Renal pelvis (tissue), 4 donors: ENCODE measurements around the gene SLC39A7. TPM values are rescaled to one million over a fixed set of nuclear protein-coding genes. Genes with fewer than 3 reads are reported as not detected.

ENCODE experiments used
- DNase-seq: peaks from one replicate; pipeline ENCODE4 v3.0.0-alpha.2; 2013
- polyA plus RNA-seq, 3 donors: library from polyadenylated mRNA; unstranded; fragments of 120-200 nt; gene quantifications; one replicate each; pipeline ENCODE4 v1.2.1, GENCODE V29; 2013; ENCODE audit not compliant: insufficient read length in 3 of 3

SLC39A7 gene
- polyA plus RNA-seq, 3 donors = 104 to 127 (median 121) TPM

DNA sequence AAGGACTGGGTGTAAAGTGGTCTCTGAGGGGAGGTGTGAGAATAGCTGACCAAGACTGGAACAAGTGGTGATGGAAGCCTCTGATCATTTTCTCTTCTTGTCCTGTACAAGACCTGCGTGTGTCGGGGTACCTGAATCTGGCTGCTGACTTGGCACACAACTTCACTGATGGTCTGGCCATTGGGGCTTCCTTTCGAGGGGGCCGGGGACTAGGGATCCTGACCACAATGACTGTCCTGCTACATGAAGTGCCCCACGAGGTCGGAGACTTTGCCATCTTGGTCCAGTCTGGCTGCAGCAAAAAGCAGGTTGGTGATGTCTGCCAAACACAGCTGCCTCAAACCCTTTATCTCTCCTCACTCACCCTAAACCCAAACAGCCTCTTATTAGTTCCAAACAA is 2.1 kb downstream of the SLC39A7 start:
- DNase-seq = no peak

DNA sequence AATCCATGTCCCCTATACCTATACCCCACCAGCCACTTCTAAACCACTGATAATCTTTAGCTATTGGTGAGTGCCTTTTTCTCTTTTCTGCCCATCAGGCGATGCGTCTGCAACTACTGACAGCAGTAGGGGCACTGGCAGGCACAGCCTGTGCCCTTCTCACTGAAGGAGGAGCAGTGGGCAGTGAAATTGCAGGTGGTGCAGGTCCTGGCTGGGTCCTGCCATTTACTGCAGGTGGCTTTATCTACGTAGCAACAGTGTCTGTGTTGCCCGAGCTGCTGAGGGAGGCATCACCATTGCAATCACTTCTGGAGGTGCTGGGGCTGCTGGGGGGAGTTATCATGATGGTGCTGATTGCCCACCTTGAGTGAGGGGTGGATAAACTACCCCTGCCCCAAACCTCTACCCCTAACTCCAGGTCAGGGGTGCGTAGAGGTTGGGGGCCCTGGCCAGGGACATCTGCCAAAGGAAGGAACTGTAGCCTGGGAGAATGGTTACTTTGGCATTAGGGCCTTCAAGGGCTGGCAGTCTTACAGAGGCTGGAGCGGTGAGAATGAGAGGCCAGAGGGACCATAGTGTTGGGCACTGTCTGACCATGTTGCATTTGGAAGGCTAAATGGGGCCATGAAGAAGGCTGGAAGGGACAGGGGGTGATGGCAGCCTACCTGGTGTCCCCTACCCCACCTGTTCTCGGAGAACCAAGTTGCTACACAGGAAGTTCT is 2.9 kb downstream of the SLC39A7 start:
- DNase-seq = no peak

DNA sequence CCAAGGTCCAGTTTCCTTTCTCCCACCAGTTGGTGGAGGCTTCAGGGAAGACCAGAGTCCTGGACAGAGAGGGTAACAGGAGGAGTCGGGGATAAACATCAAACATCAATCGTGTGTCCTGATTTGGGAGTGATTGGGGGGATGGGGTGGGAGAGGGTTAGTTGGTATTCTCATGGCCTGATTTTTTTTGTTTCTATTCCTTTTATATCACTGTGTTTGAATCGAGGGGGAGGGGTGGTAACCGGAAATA is 3.4 kb downstream of the SLC39A7 start:
- DNase-seq = no peak

DNA sequence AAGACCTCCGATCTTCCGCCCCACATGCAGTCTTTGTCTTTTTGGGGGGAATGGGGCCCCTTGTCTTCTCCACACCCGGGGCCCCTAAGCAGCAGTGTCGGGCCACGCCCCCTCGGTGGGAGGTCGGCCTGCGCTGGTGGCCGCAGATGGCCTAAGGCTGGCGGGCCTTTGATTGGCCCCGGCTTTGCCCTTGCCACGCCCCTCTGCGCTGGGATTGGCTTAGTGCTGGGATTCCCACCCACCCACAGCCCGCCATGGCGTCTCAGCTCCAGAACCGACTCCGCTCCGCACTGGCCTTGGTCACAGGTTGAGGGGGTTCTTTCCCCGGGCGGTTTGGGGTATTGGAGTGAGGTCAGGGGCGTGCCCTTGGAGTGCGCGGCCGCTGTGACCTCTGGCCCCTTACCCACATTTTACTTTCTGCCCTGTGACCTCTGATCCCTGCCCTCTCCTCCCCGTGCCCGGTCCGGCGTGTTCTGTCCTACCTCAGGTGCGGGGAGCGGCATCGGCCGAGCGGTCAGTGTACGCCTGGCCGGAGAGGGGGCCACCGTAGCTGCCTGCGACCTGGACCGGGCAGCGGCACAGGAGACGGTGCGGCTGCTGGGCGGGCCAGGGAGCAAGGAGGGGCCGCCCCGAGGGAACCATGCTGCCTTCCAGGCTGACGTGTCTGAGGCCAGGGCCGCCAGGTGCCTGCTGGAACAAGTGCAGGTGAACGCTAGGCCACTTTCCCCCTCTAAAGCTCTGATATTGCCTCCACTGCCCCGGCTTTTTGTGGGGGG is 3.9 kb downstream of the SLC39A7 start, which contains the start of gene HSD17B8:
Gene HSD17B8, plus strand, starts transcription at position 241 of the 776 bp plus-strand sequence. Its CDS starts 14 bp downstream, at position 255.
- peak; percentile 93 for DNase-seq

DNA sequence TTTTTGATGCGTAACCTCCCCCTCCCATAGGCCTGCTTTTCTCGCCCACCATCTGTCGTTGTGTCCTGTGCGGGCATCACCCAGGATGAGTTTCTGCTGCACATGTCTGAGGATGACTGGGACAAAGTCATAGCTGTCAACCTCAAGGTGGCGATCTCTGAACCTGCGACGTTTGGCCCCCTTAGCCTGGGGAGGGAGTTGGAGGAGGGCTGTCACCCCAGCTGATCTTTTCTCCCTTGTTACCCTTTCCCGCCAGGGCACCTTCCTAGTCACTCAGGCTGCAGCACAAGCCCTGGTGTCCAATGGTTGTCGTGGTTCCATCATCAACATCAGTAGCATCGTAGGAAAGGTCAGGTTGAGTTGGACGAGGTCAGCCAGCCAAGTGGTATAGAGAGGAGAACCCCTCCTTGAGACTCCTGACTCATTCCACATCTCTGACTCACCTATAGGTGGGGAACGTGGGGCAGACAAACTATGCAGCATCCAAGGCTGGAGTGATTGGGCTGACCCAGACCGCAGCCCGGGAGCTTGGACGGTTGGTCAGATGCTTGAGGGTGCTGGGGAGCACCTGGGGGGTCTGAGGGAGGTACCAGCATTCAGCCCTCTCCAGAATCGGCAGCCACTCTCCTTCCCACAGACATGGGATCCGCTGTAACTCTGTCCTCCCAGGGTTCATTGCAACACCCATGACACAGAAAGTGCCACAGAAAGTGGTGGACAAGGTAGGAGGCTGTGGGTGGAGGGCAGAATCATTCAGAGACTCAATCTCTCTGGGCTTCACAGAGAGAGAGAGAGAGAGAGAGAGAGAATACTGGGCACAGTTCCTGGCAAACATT is 4.7 kb downstream of the SLC39A7 start:
- DNase-seq = no peak

DNA sequence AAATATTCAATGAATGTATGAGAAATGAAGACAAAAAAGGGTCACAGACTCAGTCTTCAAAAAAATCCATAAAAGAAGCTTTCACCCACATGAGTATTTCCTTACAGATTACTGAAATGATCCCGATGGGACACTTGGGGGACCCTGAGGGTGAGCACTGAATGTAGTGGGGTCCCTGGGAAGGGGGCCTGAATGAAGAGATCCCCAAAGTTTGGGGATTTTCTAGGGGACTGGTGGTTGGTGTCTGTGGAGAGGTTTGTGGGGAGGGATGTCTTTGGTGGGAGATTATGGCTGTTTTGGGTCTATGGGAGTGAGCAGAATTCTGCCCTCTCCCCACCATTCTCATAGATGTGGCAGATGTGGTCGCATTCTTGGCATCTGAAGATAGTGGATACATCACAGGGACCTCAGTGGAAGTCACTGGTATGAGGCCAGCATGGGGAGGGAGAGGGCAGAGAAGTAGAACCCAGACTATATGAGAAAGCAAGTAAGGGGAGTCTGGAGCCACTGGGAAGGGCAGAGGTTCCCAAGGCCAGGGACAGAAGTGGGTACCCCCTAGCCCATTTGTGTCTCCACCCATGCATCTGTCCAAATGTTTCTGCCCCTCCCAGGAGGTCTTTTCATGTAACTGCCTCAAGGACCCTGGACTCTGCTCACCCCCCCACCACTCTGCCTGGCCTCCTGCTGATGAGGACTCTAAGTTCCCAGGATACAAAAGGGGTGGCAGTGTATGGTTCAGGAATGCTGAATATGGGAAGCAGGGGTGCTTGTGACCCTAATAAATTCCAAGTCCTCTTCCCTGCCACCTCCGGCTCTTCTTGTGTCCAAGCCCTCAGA is 5.6 kb downstream of the SLC39A7 start:
- DNase-seq = no peak

DNA sequence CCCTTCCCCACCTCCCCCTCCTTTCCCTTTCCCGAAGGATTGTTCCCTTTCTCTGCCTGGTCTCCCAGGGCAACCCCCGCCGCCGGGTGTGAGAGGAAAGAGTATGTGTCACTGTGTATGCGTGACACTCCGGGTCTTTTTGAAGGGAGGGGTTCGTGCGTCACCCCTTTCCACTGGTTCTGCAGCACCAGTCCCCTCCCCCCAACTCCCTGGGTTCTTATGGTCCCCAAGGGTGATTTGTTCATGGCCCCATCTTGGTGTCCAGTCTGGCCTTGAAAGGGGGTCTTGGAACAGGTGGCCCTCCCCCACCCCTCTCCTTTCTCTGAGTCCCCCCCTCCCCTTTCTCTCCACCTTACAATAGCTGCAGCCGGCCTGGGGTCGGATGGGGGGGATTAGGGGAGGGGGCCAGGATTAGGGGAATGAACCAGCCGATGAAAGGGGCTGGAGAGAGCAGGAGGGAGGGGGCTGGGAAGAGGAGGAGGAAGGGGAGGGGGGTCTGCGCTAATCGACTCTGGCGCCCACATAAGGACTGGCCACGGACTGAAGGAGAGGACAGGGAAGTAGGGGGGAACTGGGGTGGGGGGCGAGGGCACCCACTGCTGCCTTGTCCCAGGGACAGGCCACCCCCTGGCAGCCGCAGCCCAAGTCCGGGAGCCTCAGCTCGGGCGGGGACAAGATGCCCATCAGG is 6.3 kb downstream of the SLC39A7 start:
- DNase-seq = no peak

DNA sequence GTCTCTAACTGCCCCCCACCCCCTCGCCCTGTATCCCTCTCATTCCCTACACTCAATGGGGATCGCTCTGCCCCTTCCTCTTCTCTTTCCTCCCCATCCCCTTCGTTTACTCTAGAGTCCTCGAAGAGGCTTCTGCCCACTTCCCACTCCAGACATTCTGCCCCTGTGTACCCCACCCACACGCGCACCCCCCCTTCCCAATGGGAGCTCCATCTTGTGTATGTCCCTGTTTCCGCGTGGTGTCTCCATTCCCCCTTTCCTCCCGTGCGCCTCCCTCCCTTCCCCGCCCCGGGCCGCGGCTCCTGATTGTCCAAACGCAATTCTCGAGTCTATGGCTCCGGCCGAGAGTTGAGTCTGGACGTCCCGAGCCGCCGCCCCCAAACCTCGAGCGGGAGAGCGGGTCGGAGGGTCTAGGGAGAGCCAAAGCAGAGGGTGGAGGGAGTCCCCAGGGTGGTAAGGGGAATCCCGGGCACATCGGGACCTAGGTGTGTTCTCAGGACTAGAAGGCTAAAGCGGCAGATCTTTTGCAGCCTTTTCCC is 7.0 kb downstream of the SLC39A7 start:
- no peak for DNase-seq

DNA sequence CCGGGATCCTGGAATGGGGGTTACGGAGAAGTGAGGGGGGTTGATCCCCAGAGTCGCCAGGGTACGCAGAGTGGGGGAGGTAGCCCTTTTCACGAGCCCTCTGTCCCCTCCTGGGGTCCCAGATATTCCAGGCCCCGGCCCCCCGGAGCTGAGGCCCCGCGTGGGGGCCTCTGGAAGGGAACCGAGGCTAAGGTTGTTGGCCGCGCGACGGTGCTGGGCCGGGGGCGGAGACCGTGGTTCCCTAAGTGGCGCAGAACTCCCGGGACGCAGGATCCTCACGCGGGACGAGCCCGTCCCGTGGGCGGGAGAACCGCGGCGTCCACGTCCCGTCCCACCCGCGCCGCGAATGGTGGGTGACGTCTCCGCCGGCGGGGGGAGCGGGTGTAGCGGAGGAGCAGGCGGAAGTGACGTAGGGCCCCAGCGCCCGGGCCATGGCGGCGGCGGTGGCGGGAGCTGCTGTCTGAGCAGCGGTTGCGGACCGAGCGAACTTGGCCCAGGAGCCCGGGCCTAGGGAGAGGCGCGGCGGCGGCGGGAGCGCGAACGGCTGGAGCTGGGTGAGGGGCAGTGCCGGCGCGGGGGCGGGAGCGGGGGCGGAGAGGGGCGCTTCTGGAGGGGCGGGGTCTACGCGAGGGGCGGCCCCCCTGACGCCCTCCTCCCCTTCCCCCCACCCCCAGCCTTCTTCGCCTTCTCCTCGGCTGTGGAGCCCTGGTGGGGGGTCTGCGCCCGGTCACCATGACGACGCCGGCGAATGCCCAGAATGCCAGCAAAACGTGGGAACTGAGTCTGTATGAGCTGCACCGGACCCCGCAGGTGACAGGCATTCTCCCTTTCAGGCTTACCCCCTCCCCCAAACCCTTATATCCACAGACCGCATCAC is 7.7 kb downstream of the SLC39A7 start, which contains the start of gene RING1:
Gene RING1, plus strand, starts transcription at position 410 of the 877 bp plus-strand sequence. Its CDS starts 323 bp downstream, at position 733.
- DNase-seq = peak; percentile 85

DNA sequence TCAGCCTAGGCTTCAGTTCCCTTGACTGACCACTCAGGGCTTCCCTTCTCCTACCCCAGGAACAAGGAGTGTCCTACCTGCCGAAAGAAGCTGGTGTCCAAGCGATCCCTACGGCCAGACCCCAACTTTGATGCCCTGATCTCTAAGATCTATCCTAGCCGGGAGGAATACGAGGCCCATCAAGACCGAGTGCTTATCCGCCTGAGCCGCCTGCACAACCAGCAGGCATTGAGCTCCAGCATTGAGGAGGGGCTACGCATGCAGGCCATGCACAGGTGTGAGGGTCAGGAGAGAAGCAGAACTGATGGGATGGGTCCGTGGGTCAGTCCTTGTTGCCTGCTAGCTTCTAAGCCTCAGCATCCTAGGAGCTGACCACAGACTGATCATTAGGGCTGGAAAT is 9.2 kb downstream of the SLC39A7 start:
- DNase-seq = no peak

DNA sequence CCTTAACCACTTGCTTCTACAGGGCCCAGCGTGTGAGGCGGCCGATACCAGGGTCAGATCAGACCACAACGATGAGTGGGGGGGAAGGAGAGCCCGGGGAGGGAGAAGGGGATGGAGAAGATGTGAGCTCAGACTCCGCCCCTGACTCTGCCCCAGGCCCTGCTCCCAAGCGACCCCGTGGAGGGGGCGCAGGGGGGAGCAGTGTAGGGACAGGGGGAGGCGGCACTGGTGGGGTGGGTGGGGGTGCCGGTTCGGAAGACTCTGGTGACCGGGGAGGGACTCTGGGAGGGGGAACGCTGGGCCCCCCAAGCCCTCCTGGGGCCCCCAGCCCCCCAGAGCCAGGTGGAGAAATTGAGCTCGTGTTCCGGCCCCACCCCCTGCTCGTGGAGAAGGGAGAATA is 10.5 kb downstream of the SLC39A7 start:
- no peak for DNase-seq

DNA sequence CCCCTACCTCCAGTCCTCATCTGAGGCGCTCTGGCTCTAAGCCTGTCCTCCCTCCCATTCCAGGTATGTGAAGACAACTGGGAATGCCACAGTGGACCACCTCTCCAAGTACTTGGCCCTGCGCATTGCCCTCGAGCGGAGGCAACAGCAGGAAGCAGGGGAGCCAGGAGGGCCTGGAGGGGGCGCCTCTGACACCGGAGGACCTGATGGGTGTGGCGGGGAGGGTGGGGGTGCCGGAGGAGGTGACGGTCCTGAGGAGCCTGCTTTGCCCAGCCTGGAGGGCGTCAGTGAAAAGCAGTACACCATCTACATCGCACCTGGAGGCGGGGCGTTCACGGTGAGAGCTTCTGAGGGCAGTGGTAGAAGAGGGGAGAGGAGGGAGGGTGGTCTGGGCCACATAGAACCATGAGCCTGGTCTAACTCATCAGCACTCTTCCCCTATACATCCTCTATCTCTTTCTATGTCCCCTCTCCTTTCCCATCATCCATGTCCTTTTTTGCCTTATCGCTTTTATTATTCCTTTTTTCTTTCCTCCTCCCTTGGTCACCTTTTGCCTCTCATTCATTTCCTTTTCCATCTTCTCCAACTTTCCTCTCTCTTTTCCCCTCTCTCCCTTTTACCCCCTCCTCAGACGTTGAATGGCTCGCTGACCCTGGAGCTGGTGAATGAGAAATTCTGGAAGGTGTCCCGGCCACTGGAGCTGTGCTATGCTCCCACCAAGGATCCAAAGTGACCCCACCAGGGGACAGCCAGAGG is 11.2 kb downstream of the SLC39A7 start:
- no peak for DNase-seq

DNA sequence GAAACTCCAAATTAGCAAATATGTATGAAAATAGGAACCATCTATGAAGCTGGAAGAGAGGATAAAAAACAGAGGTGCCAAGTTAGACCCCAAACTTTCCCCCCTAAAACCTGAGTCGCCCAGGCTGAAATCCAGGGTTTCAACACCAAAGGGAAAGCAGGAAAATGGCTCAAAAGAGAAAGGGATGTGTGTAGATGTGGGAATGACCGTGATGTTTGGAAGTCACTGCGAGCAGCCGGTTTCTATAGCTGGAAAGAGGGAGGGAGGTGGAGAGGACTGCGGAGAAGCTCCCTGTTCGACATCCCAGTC is 12.1 kb downstream of the SLC39A7 start:
- no peak for DNase-seq

DNA sequence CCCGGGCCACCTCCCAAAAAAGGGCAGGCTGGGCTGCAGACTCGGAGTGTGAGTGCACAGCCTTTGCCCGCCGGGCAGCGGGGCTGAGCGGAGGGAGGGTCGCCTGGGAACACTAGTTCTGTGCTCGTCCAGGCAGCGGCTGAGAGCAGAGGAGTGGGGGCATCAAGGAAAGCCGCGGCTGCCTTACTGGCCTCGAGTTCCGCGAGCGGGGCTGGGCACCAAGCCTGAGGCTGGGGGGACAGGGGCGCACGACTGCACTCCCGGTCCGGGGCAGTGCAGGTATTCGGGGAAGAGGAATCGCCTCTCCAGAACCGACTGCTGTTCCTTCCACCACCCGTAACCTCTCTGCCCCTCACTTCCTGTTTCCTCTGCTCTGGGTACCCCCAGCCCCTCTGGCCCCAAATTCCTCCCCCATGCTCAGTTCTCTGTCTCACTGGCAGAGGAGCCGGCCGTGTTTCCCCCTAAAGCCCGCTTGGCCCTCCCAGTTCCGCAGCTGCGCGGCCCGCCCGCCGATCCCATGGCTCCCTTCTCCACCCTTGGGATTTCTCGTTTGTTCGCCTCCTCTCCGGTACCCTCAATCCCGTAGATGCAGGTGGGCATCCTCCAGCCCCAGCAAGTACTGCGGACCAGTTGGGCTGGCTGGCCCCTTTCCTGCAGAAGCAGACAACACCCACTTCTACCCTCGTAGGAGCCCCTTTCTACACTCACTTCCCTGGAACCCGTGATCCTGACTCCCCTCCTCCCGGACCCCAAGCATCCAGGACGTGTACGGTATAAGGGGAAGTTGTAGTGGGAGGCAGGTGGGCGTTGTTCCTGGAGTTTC is 12.7 kb downstream of the SLC39A7 start:
- DNase-seq = no peak

DNA sequence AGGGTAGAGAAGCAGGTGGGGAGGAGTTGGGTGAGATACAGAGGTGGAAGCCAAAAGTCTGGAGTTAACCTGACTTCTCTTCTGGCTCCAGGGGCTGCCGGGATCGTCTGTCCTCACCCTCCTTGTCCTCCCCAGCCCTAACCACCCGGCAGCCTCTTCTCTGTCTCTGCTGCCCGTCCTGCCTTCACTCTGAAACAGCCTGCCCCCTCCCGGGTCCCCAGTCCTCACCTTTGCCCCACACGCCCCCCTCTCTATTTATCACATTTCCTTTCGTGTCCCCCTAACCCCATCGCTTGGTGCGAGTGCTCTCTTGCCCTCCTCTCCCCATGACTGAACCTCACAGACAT is 13.3 kb downstream of the SLC39A7 start:
- no peak for DNase-seq

DNA sequence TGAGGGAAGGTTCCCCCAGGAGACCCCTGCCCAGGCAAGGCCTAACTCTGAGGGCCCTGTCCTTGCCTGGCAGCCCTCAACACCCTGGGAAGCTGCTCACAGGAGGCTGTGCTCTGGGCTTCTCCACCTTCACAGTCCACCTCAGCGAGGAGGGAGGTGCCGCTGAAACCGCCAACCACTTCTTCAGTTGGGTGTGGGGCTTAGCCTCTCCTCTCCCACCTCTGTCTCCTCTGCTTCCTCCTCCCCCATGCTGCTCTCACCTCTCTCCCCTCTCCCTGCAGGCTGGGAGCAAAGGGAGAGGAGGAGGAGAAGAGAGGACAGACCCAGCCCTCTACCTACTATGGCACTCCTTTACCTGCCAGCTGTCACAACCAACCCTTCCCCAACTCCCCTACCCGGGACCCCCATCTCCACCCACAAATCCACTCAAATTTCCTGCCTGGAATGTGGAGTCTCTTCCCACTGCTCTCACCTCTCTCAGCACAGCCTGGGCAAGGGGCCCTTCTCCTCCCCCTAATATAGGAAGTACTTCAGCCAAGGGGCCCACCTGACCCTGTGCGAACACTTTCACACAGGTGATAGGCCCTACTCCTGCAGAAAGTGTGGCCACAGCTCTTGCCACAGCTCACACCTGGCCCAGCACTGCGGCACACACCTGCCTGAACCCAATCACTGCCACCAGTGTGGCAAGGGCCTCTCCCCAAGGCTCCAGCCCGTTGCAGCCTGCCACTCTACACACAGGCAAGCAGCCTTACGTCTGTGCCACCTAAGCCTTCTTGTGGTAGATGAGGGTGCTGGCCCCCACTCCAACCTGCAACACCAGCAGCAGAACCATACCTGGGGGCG is 14.8 kb downstream of the SLC39A7 start:
- no peak for DNase-seq

DNA sequence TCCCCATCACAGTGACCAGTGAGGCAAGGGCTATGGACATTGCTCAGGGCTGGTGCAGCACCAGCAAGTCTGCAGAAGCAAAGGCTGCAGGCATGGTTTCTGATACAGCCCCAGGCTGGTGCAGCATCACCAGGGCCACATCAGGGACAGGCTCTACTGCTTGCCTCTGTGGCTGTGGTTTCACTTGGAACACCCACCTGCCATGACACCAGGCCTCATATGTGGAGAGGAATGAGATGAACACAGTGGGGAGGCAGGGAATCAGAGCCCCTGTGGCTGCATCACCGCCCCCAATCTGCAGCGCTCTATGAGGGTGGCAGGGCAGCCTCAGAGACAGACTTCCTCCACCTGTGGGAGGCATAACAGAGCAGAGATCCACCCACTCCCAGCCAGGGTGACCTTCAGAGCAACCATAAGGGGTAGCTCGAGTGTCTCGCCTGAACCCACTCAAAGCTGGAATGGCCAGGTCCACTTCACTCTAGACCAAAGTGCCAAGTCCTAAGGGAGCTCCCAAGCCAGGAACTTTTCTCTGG is 15.5 kb downstream of the SLC39A7 start:
- DNase-seq = no peak
